Measurements from ENCODE around the gene RAB36. TPM values are rescaled to one million over a fixed set of nuclear protein-coding genes. Genes with fewer than 3 reads are reported as not detected.

Gene RAB36
- total and polyA plus RNA-seq, 9 of the 15 experiments (the other 6 are each of a cell fraction or from before 2014, with no cell fraction given) = 0.04 to 0.50 (median 0.08) TPM; not detected in 3

DNA sequence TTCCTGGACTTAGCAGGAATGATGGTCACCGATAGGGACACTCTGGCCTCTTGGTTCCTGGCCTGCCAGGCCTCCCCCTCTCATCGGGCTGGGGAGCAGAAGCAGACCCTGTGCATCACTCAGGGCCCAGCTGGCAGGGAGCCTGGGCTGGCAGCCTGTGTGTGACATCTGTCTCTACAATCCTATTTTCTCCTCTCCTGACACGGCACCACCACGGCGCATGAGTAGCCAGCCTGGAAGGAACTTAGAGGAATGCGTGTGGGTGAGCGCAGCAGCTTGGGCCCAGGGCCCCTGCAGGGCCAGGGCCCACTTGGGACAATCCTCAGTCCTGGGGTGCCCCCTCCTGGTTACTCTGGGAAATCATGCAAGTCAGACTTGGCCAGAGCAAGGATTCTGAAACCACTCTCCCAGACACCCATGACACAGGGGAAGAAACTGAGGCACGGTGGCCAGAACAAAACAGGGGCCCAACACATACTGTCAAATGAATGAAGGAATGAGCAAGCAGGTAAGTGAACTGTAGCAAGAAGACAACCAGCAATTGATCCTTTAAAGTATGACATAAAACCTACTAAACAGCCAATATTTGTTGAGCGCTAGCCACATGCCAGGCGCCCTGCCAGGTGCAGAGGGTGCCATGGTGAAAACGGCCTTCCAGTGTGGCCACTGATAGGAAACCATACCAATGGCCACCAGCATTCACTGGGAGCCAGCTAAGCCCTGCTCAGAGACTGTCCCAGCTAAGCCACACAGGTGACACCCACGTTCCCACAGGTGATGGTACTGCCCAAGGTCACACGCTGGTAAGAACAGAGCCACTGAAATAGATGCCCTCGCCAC is 16.8 kb upstream of the RAB36 start (continued):
- TF ChIP-seq, protein P1, sequence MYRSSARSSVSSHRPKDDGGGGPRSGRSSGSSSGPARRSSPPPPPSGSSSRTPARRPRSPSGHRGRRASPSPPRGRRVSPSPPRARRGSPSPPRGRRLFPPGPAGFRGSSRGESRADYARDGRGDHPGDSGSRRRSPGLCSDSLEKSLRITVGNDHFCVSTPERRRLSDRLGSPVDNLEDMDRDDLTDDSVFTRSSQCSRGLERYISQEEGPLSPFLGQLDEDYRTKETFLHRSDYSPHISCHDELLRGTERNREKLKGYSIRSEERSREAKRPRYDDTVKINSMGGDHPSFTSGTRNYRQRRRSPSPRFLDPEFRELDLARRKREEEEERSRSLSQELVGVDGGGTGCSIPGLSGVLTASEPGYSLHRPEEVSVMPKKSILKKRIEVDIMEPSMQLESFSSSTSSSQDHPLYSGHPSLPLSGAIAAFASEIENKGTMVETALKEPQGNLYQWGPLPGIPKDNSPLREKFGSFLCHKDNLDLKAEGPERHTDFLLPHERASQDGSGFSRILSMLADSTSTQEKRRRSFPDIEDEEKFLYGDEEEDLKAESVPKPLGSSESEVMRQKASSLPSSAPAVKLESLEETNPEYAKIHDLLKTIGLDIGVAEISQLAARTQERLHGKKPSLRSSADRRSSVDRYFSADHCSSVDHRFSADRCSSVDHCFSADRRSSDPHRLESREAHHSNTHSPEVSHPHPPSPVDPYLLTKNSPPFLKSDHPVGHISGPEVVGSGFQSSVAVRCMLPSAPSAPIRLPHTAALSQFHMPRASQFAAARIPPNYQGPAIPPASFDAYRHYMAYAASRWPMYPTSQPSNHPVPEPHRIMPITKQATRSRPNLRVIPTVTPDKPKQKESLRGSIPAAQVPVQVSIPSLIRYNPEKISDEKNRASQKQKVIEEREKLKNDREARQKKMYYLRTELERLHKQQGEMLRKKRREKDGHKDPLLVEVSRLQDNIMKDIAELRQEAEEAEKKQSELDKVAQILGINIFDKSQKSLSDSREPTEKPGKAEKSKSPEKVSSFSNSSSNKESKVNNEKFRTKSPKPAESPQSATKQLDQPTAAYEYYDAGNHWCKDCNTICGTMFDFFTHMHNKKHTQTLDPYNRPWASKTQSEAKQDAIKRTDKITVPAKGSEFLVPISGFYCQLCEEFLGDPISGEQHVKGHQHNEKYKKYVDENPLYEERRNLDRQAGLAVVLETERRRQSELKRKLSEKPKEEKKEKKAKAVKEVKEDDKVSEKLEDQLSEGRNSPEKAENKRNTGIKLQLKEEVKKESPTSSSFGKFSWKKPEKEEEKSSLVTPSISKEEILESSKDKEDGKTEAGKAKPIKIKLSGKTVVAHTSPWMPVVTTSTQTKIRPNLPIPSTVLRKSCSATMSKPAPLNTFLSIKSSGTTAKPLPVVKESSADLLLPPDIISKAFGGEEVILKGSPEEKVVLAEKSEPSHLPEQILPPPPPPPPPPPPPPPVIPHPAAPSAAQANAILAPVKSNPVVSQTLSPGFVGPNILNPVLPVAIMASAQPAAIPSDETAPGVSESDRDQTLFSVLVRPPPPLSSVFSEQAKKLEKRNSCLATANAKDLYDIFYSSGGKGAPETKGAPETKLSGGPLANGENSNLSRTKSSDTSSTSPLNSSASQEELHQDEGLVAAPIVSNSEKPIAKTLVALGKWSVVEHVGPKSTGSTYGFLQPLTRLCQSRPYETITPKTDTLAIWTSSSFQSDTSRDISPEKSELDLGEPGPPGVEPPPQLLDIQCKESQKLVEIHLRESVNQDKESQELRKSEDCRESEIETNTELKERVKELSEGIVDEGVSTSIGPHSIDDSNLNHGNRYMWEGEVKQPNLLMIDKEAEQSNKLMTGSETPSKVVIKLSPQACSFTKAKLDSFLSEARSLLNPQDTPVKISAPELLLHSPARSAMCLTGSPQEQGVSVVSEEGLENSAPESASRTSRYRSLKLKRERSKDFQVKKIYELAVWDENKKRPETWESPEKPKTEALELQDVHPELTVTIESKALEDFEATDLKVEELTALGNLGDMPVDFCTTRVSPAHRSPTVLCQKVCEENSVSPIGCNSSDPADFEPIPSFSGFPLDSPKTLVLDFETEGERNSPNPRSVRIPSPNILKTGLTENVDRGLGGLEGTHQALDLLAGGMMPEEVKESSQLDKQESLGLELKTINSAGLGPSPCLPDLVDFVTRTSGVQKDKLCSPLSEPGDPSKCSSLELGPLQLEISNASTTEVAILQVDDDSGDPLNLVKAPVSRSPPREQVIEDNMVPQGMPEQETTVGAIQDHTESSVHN (IDR thresholded peaks at IDR 0.05; ENCODE audit: borderline replicate concordance in 1 of 2, low read depth in 1 of 2) = no peak
- no peak for TF ChIP-seq KDM4B (IDR thresholded peaks at IDR 0.05; ENCODE audit: borderline replicate concordance in 2 of 2, low read depth in 1 of 2)
- TF ChIP-seq, protein P2, sequence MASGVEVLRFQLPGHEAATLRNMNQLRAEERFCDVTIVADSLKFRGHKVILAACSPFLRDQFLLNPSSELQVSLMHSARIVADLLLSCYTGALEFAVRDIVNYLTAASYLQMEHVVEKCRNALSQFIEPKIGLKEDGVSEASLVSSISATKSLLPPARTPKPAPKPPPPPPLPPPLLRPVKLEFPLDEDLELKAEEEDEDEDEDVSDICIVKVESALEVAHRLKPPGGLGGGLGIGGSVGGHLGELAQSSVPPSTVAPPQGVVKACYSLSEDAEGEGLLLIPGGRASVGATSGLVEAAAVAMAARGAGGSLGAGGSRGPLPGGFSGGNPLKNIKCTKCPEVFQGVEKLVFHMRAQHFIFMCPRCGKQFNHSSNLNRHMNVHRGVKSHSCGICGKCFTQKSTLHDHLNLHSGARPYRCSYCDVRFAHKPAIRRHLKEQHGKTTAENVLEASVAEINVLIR (CRISPR knock-in tag; IDR thresholded peaks at IDR 0.05) = no peak
- TF ChIP-seq RBM39 (optimal IDR thresholded peaks at IDR 0.05; ENCODE audit: low read depth, low read length) = no peak
- TF ChIP-seq SREBF2 (CRISPR knock-in tag; IDR thresholded peaks at IDR 0.05) = no peak
- no peak for TF ChIP-seq KLF1 (tag; IDR thresholded peaks at IDR 0.05)
- TF ChIP-seq, protein P3, sequence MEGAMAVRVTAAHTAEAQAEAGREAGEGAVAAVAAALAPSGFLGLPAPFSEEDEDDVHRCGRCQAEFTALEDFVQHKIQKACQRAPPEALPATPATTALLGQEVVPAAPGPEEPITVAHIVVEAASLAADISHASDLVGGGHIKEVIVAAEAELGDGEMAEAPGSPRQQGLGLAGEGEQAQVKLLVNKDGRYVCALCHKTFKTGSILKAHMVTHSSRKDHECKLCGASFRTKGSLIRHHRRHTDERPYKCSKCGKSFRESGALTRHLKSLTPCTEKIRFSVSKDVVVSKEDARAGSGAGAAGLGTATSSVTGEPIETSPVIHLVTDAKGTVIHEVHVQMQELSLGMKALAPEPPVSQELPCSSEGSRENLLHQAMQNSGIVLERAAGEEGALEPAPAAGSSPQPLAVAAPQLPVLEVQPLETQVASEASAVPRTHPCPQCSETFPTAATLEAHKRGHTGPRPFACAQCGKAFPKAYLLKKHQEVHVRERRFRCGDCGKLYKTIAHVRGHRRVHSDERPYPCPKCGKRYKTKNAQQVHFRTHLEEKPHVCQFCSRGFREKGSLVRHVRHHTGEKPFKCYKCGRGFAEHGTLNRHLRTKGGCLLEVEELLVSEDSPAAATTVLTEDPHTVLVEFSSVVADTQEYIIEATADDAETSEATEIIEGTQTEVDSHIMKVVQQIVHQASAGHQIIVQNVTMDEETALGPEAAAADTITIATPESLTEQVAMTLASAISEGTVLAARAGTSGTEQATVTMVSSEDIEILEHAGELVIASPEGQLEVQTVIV (CRISPR knock-in tag; IDR thresholded peaks at IDR 0.05; ENCODE audit: borderline replicate concordance) = no peak
- TF ChIP-seq ZNF311 (CRISPR knock-in tag; IDR thresholded peaks at IDR 0.05) = no peak
- no peak for TF ChIP-seq ZBED1 (IDR thresholded peaks at IDR 0.05)
- no peak for TF ChIP-seq KDM5B (IDR thresholded peaks at IDR 0.05; ENCODE audit: insufficient replicate concordance, low read depth, low read length)
- TF ChIP-seq TRIM28 (IDR thresholded peaks at IDR 0.05) = no peak
- TF ChIP-seq, protein P4, sequence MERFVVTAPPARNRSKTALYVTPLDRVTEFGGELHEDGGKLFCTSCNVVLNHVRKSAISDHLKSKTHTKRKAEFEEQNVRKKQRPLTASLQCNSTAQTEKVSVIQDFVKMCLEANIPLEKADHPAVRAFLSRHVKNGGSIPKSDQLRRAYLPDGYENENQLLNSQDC (CRISPR knock-in tag; IDR thresholded peaks at IDR 0.05) = no peak
- no peak for TF ChIP-seq RFX1 (IDR thresholded peaks at IDR 0.05)
- TF ChIP-seq CREM (IDR thresholded peaks at IDR 0.05; ENCODE audit: low read depth) = no peak

All from K562 (cell line).